NCI-H2107 treated with DMSO at 0.1 percent for 48 hours (cell line): ENCODE measurements around the gene RAB12.
"Not testable (repeated sequence)": the region's sequence is repeated elsewhere in the genome, so short reads cannot be mapped to it uniquely, and the experiment has no call there.

Experiments used
- DNase-seq: peaks from one replicate; lab custom pipeline; 2025; ENCODE audit not compliant: unreplicated experiment; lab: John Stamatoyannopoulos, UW

RAB12 gene

GRCh38 chr18:8608795-8609658 is at the start of gene RAB12:
Gene RAB12 (plus strand): TSS chr18:8609437. CDS start chr18:8609440, 3 bp downstream.
- DNase-seq, result peak; percentile 20

GRCh38 chr18:8559612-8560186 is 49.5 kb upstream of the RAB12 start:
- no peak for DNase-seq

- DNase-seq, result no peak
Observed at GRCh38 chr18:8561123-8561910, 47.9 kb upstream of the RAB12 start.

GRCh38 chr18:8562070-8562469 is 47.2 kb upstream of the RAB12 start:
- DNase-seq, result no peak

- no peak for DNase-seq
Observed at GRCh38 chr18:8562919-8563318, 46.3 kb upstream of the RAB12 start.

GRCh38 chr18:8571399-8571798 is 37.8 kb upstream of the RAB12 start:
- no peak for DNase-seq

- DNase-seq, result not testable (repeated sequence)
Observed at GRCh38 chr18:8573766-8574165, 35.5 kb upstream of the RAB12 start.

GRCh38 chr18:8584798-8585197 is 24.4 kb upstream of the RAB12 start:
- DNase-seq, result no peak

GRCh38 chr18:8586941-8587340 is 22.3 kb upstream of the RAB12 start:
- no peak for DNase-seq

- no peak for DNase-seq
Observed at GRCh38 chr18:8595445-8595844, 13.8 kb upstream of the RAB12 start.

- DNase-seq, result no peak
Observed at GRCh38 chr18:8601277-8602032, 7.8 kb upstream of the RAB12 start.

- no peak for DNase-seq
Observed at GRCh38 chr18:8602040-8602439, 7.2 kb upstream of the RAB12 start.

GRCh38 chr18:8602557-8602956 is 6.7 kb upstream of the RAB12 start:
- no peak for DNase-seq

GRCh38 chr18:8603663-8604520 is 5.3 kb upstream of the RAB12 start:
- DNase-seq, result no peak

- DNase-seq, result no peak
Observed at GRCh38 chr18:8605974-8606373, 3.3 kb upstream of the RAB12 start.

GRCh38 chr18:8607776-8608742 is 1.2 kb upstream of the RAB12 start:
- no peak for DNase-seq

GRCh38 chr18:8609659-8610458 is 622 bp downstream of the RAB12 start:
- DNase-seq, result no peak

GRCh38 chr18:8610459-8610851 is 1.2 kb downstream of the RAB12 start:
- no peak for DNase-seq
